H1 (cell line): ENCODE results near the gene MVD. TPM values are rescaled to one million over a fixed set of nuclear protein-coding genes. Genes with fewer than 3 reads are reported as not detected.
A peak's percentile ranks its signal among the peaks of the same experiment; 100 is the strongest.

Source experiments
- CTCF ChIA-PET: fragments of 300-600 bp; sonication (Branson Sonifier 250); formaldehyde crosslinking; loops from one replicate; lab custom pipeline; 2021; ENCODE audit not compliant: partially characterized antibody; lab: Charles Lee
- POLR2A ChIA-PET: fragments of 300-600 bp; sonication (Branson Sonifier 250); formaldehyde crosslinking; loops from one replicate; lab custom pipeline; 2021; ENCODE audit warnings: inconsistent platforms; ENCODE audit not compliant: partially characterized antibody; lab: Charles Lee
- DNase-seq, 2 experiments: peaks; one replicate each; pipeline versions ENCODE4 v3.0.0 to v3.0.0-alpha.2; 2010 to 2022; ENCODE audit warnings: low spot score in 2 of 2, low read depth in 1 of 2, mixed read lengths in 1 of 2
- FAIRE-seq: peaks from 2 replicates; lab custom pipeline; 2011; peaks lifted over from hg19 to GRCh38; lab: Jason Lieb, UNC
- H2AFZ ChIP-seq: 2 replicates; pipeline ENCODE4 v1.8.1; 2012; ENCODE audit warnings: low read length, inconsistent platforms
- H2AK5ac ChIP-seq: 2 replicates; pipeline ENCODE4 v1.6.1; 2013; ENCODE audit warnings: low read depth, low read length
- H2BK120ac ChIP-seq: replicated peaks from 2 replicates; pipeline ENCODE3; 2013; ENCODE audit warnings: low read depth, low read length, inconsistent platforms
- H2BK12ac ChIP-seq: 2 replicates; pipeline ENCODE4 v1.6.1; 2013; ENCODE audit warnings: low read depth, low read length
- H2BK15ac ChIP-seq: 2 replicates; pipeline ENCODE4 v1.6.1; 2013; ENCODE audit warnings: low read length
- H2BK20ac ChIP-seq: 2 replicates; pipeline ENCODE4 v1.6.1; 2013; ENCODE audit warnings: low read length
- H2BK5ac ChIP-seq: 2 replicates; pipeline ENCODE4 v1.6.1; 2013; ENCODE audit warnings: low read depth, low read length
- H3K14ac ChIP-seq: 2 replicates; pipeline ENCODE4 v1.6.1; 2013; ENCODE audit warnings: inconsistent platforms; ENCODE audit not compliant: insufficient read length
- H3K18ac ChIP-seq: 2 replicates; pipeline ENCODE4 v1.6.1; 2013; ENCODE audit warnings: low read length; ENCODE audit errors: extremely low read depth
- H3K23ac ChIP-seq: 2 replicates; pipeline ENCODE4 v1.6.1; 2013; ENCODE audit warnings: inconsistent platforms; ENCODE audit not compliant: insufficient read length
- H3K23me2 ChIP-seq: 2 replicates; pipeline ENCODE4 v1.6.1; 2013; ENCODE audit warnings: low read depth, low read length
- H3K27ac ChIP-seq: 2 replicates; pipeline ENCODE4 v1.6.1; 2011; ENCODE audit warnings: low read depth, low read length, inconsistent platforms
- H3K27me3 ChIP-seq, 4 experiments: replicated peaks in 1 of 4; 1 replicate in 1 of 4; 2 replicates in 3 of 4; pipeline versions ENCODE4 v1.6.1 to v1.8.1; 2011 to 2013; ENCODE audit warnings: low read length in 3 of 4, mild to moderate bottlenecking in 3 of 4, inconsistent platforms in 2 of 4, mixed read lengths in 2 of 4, moderate library complexity in 1 of 4; ENCODE audit not compliant: control insufficient read depth in 3 of 4, insufficient read depth in 3 of 4; ENCODE audit errors: extremely low read depth in 1 of 4
- H3K36me3 ChIP-seq, 4 experiments: 2 replicates each; pipeline versions ENCODE4 v1.6.1 to v1.8.1; 2011 to 2013; ENCODE audit warnings: mild to moderate bottlenecking in 4 of 4, low read length in 3 of 4, moderate library complexity in 2 of 4, control low read depth in 1 of 4, inconsistent platforms in 1 of 4; ENCODE audit not compliant: insufficient read depth in 4 of 4, control insufficient read depth in 2 of 4
- H3K4ac ChIP-seq: replicated peaks from 2 replicates; pipeline ENCODE3; 2013; ENCODE audit warnings: low read length, low read depth, mixed read lengths, inconsistent platforms; ENCODE audit not compliant: insufficient read length
- H3K4me1 ChIP-seq, 4 experiments: replicated peaks in 1 of 4; 1 replicate in 1 of 4; 2 replicates in 3 of 4; pipeline versions ENCODE4 v1.6.1 to v1.8.1; 2011 to 2013; ENCODE audit warnings: low read length in 3 of 4, inconsistent platforms in 2 of 4, mixed read lengths in 1 of 4; ENCODE audit not compliant: insufficient read depth in 4 of 4, control insufficient read depth in 3 of 4
- H3K4me2 ChIP-seq, 2 experiments: 2 replicates each; pipeline versions ENCODE4 v1.6.1 to v1.8.1; 2011 to 2013; ENCODE audit warnings: low read depth in 2 of 2, low read length in 2 of 2, control low read depth in 1 of 2, inconsistent platforms in 1 of 2, mild to moderate bottlenecking in 1 of 2; ENCODE audit not compliant: insufficient read depth in 1 of 2
- H3K4me3 ChIP-seq, 4 experiments: fragments of 200-600, 300-600 bp in 1 of 4; sonication (generic), shearing (Covaris generic), sonication (Bioruptor Twin) in 1 of 4; 2 replicates each; pipeline versions ENCODE4 v1.5.1 to v1.8.1; 2011 to 2016; ENCODE audit warnings: low read length in 4 of 4, low read depth in 3 of 4, control low read depth in 2 of 4, inconsistent platforms in 2 of 4, mild to moderate bottlenecking in 2 of 4, mixed read lengths in 1 of 4, moderate library complexity in 1 of 4; ENCODE audit not compliant: insufficient read depth in 2 of 4; ENCODE audit errors: extremely low read depth in 1 of 4
- H3K56ac ChIP-seq: replicated peaks from 2 replicates; pipeline ENCODE3; 2013; ENCODE audit warnings: low read depth, mild to moderate bottlenecking, mixed read lengths, low read length, inconsistent platforms; ENCODE audit not compliant: insufficient read length
- H3K79me1 ChIP-seq: 2 replicates; pipeline ENCODE4 v1.6.1; 2013; ENCODE audit warnings: low read depth, low read length, control low read depth
- H3K79me2 ChIP-seq, 2 experiments: 2 replicates each; pipeline versions ENCODE4 v1.6.1 to v1.8.1; 2012 to 2013; ENCODE audit warnings: low read length in 2 of 2, mild to moderate bottlenecking in 2 of 2, inconsistent platforms in 1 of 2; ENCODE audit not compliant: insufficient read depth in 2 of 2, control insufficient read depth in 1 of 2
- H3K9ac ChIP-seq, 4 experiments: replicated peaks in 1 of 4; 1 replicate in 1 of 4; 2 replicates in 3 of 4; pipeline versions ENCODE4 v1.6.1 to v1.8.1; 2011 to 2013; ENCODE audit warnings: low read depth in 3 of 4, low read length in 3 of 4, control low read depth in 2 of 4, mild to moderate bottlenecking in 2 of 4, moderate library complexity in 2 of 4, inconsistent platforms in 1 of 4; ENCODE audit errors: extremely low read depth in 1 of 4
- H3K9me3 ChIP-seq, 2 experiments: 2 replicates each; pipeline versions ENCODE4 v1.6.1 to v1.8.1; 2012 to 2013; ENCODE audit warnings: mild to moderate bottlenecking in 2 of 2, moderate library complexity in 2 of 2, control low read depth in 1 of 2, inconsistent platforms in 1 of 2, low read depth in 1 of 2, low read length in 1 of 2, mixed read lengths in 1 of 2; ENCODE audit not compliant: insufficient read depth in 2 of 2
- H4K20me1 ChIP-seq, 2 experiments: replicated peaks in 1 of 2; 2 replicates each; pipeline versions ENCODE3 to v1.8.1; 2011 to 2013; ENCODE audit warnings: inconsistent platforms in 2 of 2, low read length in 2 of 2, mild to moderate bottlenecking in 1 of 2; ENCODE audit not compliant: insufficient read depth in 2 of 2, control insufficient read depth in 1 of 2
- H4K5ac ChIP-seq: 2 replicates; pipeline ENCODE4 v1.6.1; 2013; ENCODE audit warnings: low read length, low read depth, mixed read lengths, inconsistent platforms; ENCODE audit not compliant: insufficient read length
- H4K8ac ChIP-seq: 2 replicates; pipeline ENCODE4 v1.8.0; 2013; ENCODE audit warnings: mild to moderate bottlenecking, moderate library complexity, low read length, inconsistent platforms; ENCODE audit not compliant: insufficient read depth; ENCODE audit errors: extremely low read depth
- H4K91ac ChIP-seq: replicated peaks from 2 replicates; pipeline ENCODE3; 2013; ENCODE audit warnings: low read length, mixed read lengths, inconsistent platforms; ENCODE audit not compliant: insufficient read length
- CTCF ChIP-seq, 3 experiments: IDR thresholded peaks; 1 replicate in 2 of 3; 2 replicates in 1 of 3; pipeline versions ENCODE4 v1.5.1 to v1.6.1; 2011; ENCODE audit warnings: low read length in 3 of 3, mild to moderate bottlenecking in 3 of 3, inconsistent platforms in 2 of 3, low read depth in 1 of 3, moderate library complexity in 1 of 3; ENCODE audit not compliant: insufficient read depth in 1 of 3; ENCODE audit errors: control extremely low read depth in 1 of 3
- GTF2F1 ChIP-seq: IDR thresholded peaks from 2 replicates; pipeline ENCODE4 v1.6.1; 2012; ENCODE audit warnings: low read depth, low read length, improper control_type of control experiment, borderline replicate concordance
- KDM4A ChIP-seq: IDR thresholded peaks from one replicate; pipeline ENCODE4 v1.7.1; 2012; ENCODE audit warnings: low read depth, mild to moderate bottlenecking, moderate library complexity, low read length, inconsistent platforms; ENCODE audit not compliant: severe bottlenecking
- RAD21 ChIP-seq, 2 experiments: IDR thresholded peaks in 1 of 2; conservative IDR thresholded peaks in 1 of 2; 2 replicates each; pipeline ENCODE4 v1.6.1; 2011; ENCODE audit warnings: low read depth in 2 of 2, low read length in 2 of 2, improper control_type of control experiment in 1 of 2, inconsistent platforms in 1 of 2, mild to moderate bottlenecking in 1 of 2, moderate library complexity in 1 of 2
- RFX5 ChIP-seq: IDR thresholded peaks from 2 replicates; pipeline ENCODE4 v1.6.1; 2011; ENCODE audit warnings: low read depth, low read length, improper control_type of control experiment, borderline replicate concordance
- YY1 ChIP-seq: IDR thresholded peaks from 2 replicates; pipeline ENCODE4 v1.6.1; 2011; ENCODE audit warnings: low read depth, mild to moderate bottlenecking, low read length
- WGBS, 2 experiments: shearing (Covaris generic) in 1 of 2; methylation state at CpG; one replicate each; pipeline versions ENCODE4 v1.1.6 to v1.1.7; 2013 to 2015; ENCODE audit warnings: low lambda C conversion rate in 2 of 2, mixed read lengths in 2 of 2, inconsistent platforms in 1 of 2, low coverage in 1 of 2, missing lambda C conversion rate in 1 of 2; ENCODE audit not compliant: insufficient replicate concordance in 2 of 2, insufficient coverage in 1 of 2, insufficient read length in 1 of 2; ENCODE audit errors: extremely low coverage in 1 of 2, missing lambda C conversion rate in 1 of 2; 5-methylcytosine and 5-hydroxymethylcytosine counted together
- polyA plus RNA-seq, 7 experiments: library from polyadenylated mRNA; depleted of rRNA in 3 of 7; stranded (reverse) in 5 of 7; unstranded in 2 of 7; fragments of >200 nt in 5 of 7; fragments of 200-250 nt in 2 of 7; gene quantifications; 1 replicate in 5 of 7; 2 replicates in 1 of 7; 4 replicates in 1 of 7; pipeline versions ENCODE4 v1.2.1 to v1.2.3, GENCODE V29; 2011 to 2013; ENCODE audit warnings: missing spikeins in 2 of 7, mixed read lengths in 2 of 7
- total RNA-seq: library from RNA; stranded (reverse); fragmentation: NEBNext Ultra II Directional; extraction: Animal tissue kit (Norgen Biotek cat#: 25700); gene quantifications from 2 replicates; pipeline ENCODE4 v1.2.1, GENCODE V29; 2021

Gene MVD
- total and polyA plus RNA-seq, 2 of the 8 experiments (the other 6 are each of a cell fraction or from before 2014, with no cell fraction given): 47.2 to 77.3 TPM

GRCh38 chr16:88642881-88643643, 19.8 kb downstream of the MVD start:
- POLR2A ChIA-PET: interaction anchor here (2.0 kb wide), 1 partner anchor 9 kb away, joined by 5 read pairs; no protein-coding TSS in a partner anchor
- 0 out of 2 replicates have a peak, but pooled peaks cover 3% of the 10 kb centered on the region for H3K79me1 ChIP-seq
- H4K91ac ChIP-seq: no peak overlapping the region
- no peak overlapping the region for H2AK5ac ChIP-seq
- H3K79me2 ChIP-seq: no peaks in the 10 kb centered on the region
- no peak overlapping the region for H3K18ac ChIP-seq
- no peak overlapping the region for H2BK15ac ChIP-seq
- H3K9ac ChIP-seq: no peak overlapping the region
- no peak overlapping the region for H3K4ac ChIP-seq
- CTCF ChIA-PET: interaction anchor here (0.6 to 1.3 kb wide), 6 partner anchors 10 to 1156 kb away, joined by 3 to 4 read pairs (median 3); no protein-coding TSS in a partner anchor
- peaks cover 2 to 3% of the 10 kb centered on the region in 2 experiments for H4K20me1 ChIP-seq
- H4K8ac ChIP-seq: no peak overlapping the region; the same call in 1 of the 2 replicates
- H2BK12ac ChIP-seq: no peak overlapping the region
- FAIRE-seq (no peak), DNase-seq (no peak)
- no peak overlapping the region for H3K23ac ChIP-seq
- 0 out of 7 replicates have a peak, but pooled peaks cover 0 to 2% (median 0%) of the 10 kb centered on the region in 4 experiments for H3K27me3 ChIP-seq
- peaks cover 2% of the 10 kb centered on the region; the same call in 1 of the 2 replicates for H3K23me2 ChIP-seq
- H3K4me3 ChIP-seq: no peak overlapping the region
- no peak overlapping the region for H2BK5ac ChIP-seq
- 90% methylated on average over 50 of the region's 58 CpGs; no CpG with 5 or more reads in 1 of the 2 experiments for WGBS, 2 experiments
- peaks cover 5 to 24% (median 19%) of the 10 kb centered on the region in 4 experiments for H3K4me1 ChIP-seq
- H3K36me3 ChIP-seq: peaks cover 0 to 5% (median 0%) of the 10 kb centered on the region in 4 experiments; a peak in 1 of 8 replicates
- no peaks in the 10 kb centered on the region for H3K9me3 ChIP-seq
- H3K27ac ChIP-seq: no peak overlapping the region
- TF ChIP-seq GTF2F1: no peak
- TF ChIP-seq YY1: no peak
- TF ChIP-seq RAD21 (IDR thresholded peaks at IDR 0.05 in 1 of 2, conservative IDR thresholded peaks at IDR 0.05 in 1 of 2; ENCODE audit: low read depth in 2 of 2, low read length in 2 of 2): 0 out of 4 replicates have a peak, but pooled peaks have one; percentile 11 to 14
- TF ChIP-seq RFX5: no peak
- no peak for TF ChIP-seq KDM4A
- peak in 1 of 3 experiments; percentile 8; a peak in 1 of 4 replicates for TF ChIP-seq CTCF (IDR thresholded peaks at IDR 0.05; ENCODE audit: control extremely low read depth in 1 of 3, insufficient read depth in 1 of 3, low read depth in 1 of 3, low read length in 3 of 3)
- no peak overlapping the region for H2AFZ ChIP-seq
- no peak overlapping the region for H3K14ac ChIP-seq
- H4K5ac ChIP-seq: no peak overlapping the region
- H2BK120ac ChIP-seq: no peak overlapping the region
- H3K56ac ChIP-seq: no peak overlapping the region
- H3K4me2 ChIP-seq: no peak overlapping the region
- no peak overlapping the region for H2BK20ac ChIP-seq
